Measurements from ENCODE around the gene LCE3E. TPM values are rescaled to one million over a fixed set of nuclear protein-coding genes. Genes with fewer than 3 reads are reported as not detected.
A peak's percentile ranks its signal among the peaks of the same experiment; 100 is the strongest.

Gene LCE3E
- total RNA-seq, 1 experiment from 2014 or later, result not detected

DNA sequence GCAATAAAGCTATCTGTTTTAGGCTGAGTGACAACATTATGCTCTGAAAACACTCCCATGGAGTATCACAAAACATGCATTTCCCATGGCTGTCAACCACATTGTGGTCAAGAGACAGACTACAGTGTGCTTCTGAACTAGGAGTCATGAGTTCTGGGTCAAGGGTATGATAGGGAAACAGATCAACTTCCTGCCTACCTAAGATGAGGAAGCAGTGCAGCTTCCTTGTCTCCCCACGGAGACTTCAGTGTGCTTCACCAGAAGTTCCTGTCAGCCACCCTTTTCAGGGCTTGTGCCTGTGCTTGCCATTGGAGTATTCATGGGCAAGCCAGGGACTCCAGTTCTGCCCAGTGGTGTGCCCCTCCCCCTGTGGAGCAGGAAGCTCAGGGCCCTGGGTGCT is 19.9 kb downstream of the LCE3E start:
- Mint-ChIP-seq H3K4me3 (ENCODE audit: unreplicated experiment) (no peak overlapping the region), H3K27ac (ENCODE audit: unreplicated experiment) (no peak overlapping the region), H3K4me1 (ENCODE audit: low read depth, unreplicated experiment) (no peaks in the 10 kb centered on the region), H3K9me3 (ENCODE audit: unreplicated experiment) (peaks cover 9% of the 10 kb centered on the region), H3K27me3 (ENCODE audit: insufficient read depth, unreplicated experiment) (peaks cover 8% of the 10 kb centered on the region), H3K36me3 (ENCODE audit: insufficient read depth, unreplicated experiment) (no peaks in the 10 kb centered on the region)
- no peak for DNase-seq
- H3K27me3 ChIP-seq (replicated peaks; ENCODE audit: control insufficient read depth, insufficient read depth, low read length), result no peaks in the 10 kb centered on the region
- ChIA-PET POLR2A (no interaction called here), CTCF (no interaction called here)
- TF ChIP-seq, protein P1, sequence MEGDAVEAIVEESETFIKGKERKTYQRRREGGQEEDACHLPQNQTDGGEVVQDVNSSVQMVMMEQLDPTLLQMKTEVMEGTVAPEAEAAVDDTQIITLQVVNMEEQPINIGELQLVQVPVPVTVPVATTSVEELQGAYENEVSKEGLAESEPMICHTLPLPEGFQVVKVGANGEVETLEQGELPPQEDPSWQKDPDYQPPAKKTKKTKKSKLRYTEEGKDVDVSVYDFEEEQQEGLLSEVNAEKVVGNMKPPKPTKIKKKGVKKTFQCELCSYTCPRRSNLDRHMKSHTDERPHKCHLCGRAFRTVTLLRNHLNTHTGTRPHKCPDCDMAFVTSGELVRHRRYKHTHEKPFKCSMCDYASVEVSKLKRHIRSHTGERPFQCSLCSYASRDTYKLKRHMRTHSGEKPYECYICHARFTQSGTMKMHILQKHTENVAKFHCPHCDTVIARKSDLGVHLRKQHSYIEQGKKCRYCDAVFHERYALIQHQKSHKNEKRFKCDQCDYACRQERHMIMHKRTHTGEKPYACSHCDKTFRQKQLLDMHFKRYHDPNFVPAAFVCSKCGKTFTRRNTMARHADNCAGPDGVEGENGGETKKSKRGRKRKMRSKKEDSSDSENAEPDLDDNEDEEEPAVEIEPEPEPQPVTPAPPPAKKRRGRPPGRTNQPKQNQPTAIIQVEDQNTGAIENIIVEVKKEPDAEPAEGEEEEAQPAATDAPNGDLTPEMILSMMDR (IDR thresholded peaks at IDR 0.05; ENCODE audit: insufficient read depth in 1 of 2, low read depth in 1 of 2, low read length in 1 of 2, severe bottlenecking in 1 of 2, unreplicated experiment in 1 of 2), result no peak
- no peaks in the 10 kb centered on the region for H3K36me3 ChIP-seq (ENCODE audit: control insufficient read depth, insufficient read depth, low read length)
- H3K4me1 ChIP-seq, result no peaks in the 10 kb centered on the region
- intact Hi-C loops (cut with micrococcal nuclease; ENCODE audit: unreplicated experiment), result no loop called here
- no peaks in the 10 kb centered on the region for H3K9me3 ChIP-seq
- H3K4me3 ChIP-seq (ENCODE audit: low read depth, low read length), result no peak overlapping the region
- BruUV-seq (replicated peaks), result no TSS peak

DNA sequence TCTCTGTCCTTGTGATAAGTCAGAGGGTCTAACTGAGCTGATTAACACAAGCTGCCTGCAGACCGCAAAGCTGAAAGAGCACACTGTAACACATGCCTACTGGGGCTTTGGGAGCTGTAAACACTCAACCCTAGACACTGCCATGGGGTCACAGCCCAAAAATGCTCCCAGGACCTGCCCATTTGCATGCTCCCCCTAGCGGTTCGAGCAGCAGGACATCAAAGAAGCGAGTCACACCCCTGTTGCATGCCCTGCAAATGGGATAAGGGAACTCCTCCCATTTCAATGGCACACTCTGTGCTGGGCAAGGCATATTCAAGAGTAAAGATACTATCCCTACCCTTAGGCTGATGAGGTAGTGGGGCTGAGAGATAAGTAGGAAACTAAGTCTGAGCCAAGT is 22.8 kb downstream of the LCE3E start:
- intact Hi-C loops (cut with micrococcal nuclease; ENCODE audit: unreplicated experiment), result no loop called here
- Histone ChIP-seq H3K9me3 (no peaks in the 10 kb centered on the region), H3K4me3 (ENCODE audit: low read depth, low read length) (no peak overlapping the region), H3K27me3 (replicated peaks; ENCODE audit: control insufficient read depth, insufficient read depth, low read length) (no peaks in the 10 kb centered on the region), H3K36me3 (ENCODE audit: control insufficient read depth, insufficient read depth, low read length) (no peaks in the 10 kb centered on the region), H3K4me1 (no peaks in the 10 kb centered on the region)
- BruUV-seq (replicated peaks), result no TSS peak
- peak in 1 of 2 experiments; percentile 15 for DNase-seq
- no peak overlapping the region for H3K4me3 Mint-ChIP-seq (ENCODE audit: unreplicated experiment)
- peaks cover 8% of the 10 kb centered on the region for H3K27me3 Mint-ChIP-seq (ENCODE audit: insufficient read depth, unreplicated experiment)
- TF ChIP-seq, protein P1 (IDR thresholded peaks at IDR 0.05; ENCODE audit: insufficient read depth in 1 of 2, low read depth in 1 of 2, low read length in 1 of 2, severe bottlenecking in 1 of 2, unreplicated experiment in 1 of 2), result peak; percentile 29 to 43
- CTCF ChIA-PET, result no interaction called here
- POLR2A ChIA-PET, result no interaction called here
- peaks cover 9% of the 10 kb centered on the region for H3K9me3 Mint-ChIP-seq (ENCODE audit: unreplicated experiment)
- no peaks in the 10 kb centered on the region for H3K36me3 Mint-ChIP-seq (ENCODE audit: insufficient read depth, unreplicated experiment)
- H3K4me1 Mint-ChIP-seq (ENCODE audit: low read depth, unreplicated experiment), result peaks cover 5% of the 10 kb centered on the region
- no peak overlapping the region for H3K27ac Mint-ChIP-seq (ENCODE audit: unreplicated experiment)

DNA sequence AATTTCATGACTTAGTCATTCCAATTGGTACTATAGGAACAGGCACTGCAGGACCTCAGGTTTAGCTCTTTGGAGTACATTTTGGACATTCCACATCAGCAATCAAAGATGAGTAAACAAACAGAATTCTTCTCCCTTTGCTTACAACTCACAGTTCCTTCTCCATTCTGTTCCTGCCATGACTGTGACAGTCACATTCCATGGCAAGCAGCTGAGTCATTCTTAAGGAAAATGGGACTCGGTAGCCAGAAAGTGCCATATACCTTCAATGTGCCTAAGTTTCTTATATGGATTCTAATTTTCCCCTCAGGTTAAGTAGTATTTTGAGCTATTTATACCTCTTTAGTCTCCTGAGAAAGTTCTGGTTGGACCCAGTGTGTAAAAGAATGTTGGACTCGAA is 26.7 kb downstream of the LCE3E start:
- TF ChIP-seq, protein P1 (IDR thresholded peaks at IDR 0.05; ENCODE audit: insufficient read depth in 1 of 2, low read depth in 1 of 2, low read length in 1 of 2, severe bottlenecking in 1 of 2, unreplicated experiment in 1 of 2), result no peak
- Mint-ChIP-seq H3K36me3 (ENCODE audit: insufficient read depth, unreplicated experiment) (no peaks in the 10 kb centered on the region), H3K4me3 (ENCODE audit: unreplicated experiment) (no peak overlapping the region), H3K4me1 (ENCODE audit: low read depth, unreplicated experiment) (peaks cover 5% of the 10 kb centered on the region), H3K27me3 (ENCODE audit: insufficient read depth, unreplicated experiment) (peaks cover 6% of the 10 kb centered on the region), H3K27ac (ENCODE audit: unreplicated experiment) (no peak overlapping the region), H3K9me3 (ENCODE audit: unreplicated experiment) (no peaks in the 10 kb centered on the region)
- CTCF ChIA-PET, result interaction anchor here (1.0 kb wide), 1 partner anchor 141 kb away, joined by 3 read pairs; no protein-coding TSS in a partner anchor
- Histone ChIP-seq H3K36me3 (ENCODE audit: control insufficient read depth, insufficient read depth, low read length) (no peaks in the 10 kb centered on the region), H3K27me3 (replicated peaks; ENCODE audit: control insufficient read depth, insufficient read depth, low read length) (no peaks in the 10 kb centered on the region), H3K9me3 (no peaks in the 10 kb centered on the region), H3K4me3 (ENCODE audit: low read depth, low read length) (no peak overlapping the region), H3K4me1 (no peaks in the 10 kb centered on the region)
- DNase-seq, result no peak
- POLR2A ChIA-PET, result no interaction called here
- no TSS peak for BruUV-seq (replicated peaks)
- intact Hi-C loops (cut with micrococcal nuclease; ENCODE audit: unreplicated experiment), result loop anchor here (10.0 kb wide), 1 partner anchor 145 kb away; no protein-coding TSS in a partner anchor

Measured in Caco-2 (cell line).